NCI-H2171 (cell line): Measurements from ENCODE around the gene HEATR5A.
A peak's percentile ranks its signal among the peaks of the same experiment; 100 is the strongest.
"Not testable (repeated sequence)": the region's sequence is repeated elsewhere in the genome, so short reads cannot be mapped to it uniquely, and the experiment has no call there.

Source experiments
- DNase-seq: peaks from one replicate; lab custom pipeline; 2025; lab: John Stamatoyannopoulos, UW

Gene HEATR5A

DNA sequence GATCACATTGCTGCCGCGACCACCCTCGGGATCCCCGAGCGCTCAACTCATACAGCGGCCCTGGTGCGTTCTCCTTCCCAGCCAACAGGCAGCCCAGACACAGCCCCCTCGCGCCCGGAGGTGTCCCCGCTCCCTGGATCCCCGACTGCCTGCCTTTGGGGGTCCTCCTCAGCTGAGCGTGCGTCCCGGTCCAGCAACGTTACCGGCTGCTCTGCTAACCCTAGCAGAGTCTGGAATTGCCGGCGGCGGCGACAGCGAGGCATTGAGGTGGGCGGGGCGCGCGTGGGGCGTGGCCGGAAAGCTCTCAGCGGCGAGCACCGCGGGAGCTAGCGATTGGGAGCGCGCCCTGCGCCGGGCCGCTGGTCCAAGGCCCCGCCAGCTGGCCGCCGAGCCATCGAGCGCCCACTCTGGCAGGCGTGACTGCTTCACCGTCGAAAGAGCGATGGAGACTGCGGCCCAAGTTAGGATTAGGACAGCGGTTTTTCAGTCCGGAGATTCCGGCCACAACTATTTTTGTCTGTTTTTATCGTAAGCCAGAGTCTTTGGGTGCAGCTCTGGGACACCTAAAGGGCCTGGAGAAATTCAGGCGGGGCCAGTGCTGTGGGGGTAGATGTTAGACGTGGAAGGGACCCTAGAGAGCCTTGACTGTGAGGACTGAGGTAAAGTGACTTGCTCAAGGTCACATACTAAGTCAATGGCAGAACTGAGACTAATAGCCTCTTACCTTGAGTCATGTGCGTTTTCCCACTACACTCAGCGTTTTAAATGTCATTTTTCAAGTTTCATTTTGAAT, at the start of gene HEATR5A:
Gene HEATR5A (minus strand): TSS at position 232 of the 793 bp plus-strand sequence. CDS start 17,575 bp downstream, outside the sequence.
- DNase-seq: peak; percentile 94

DNA sequence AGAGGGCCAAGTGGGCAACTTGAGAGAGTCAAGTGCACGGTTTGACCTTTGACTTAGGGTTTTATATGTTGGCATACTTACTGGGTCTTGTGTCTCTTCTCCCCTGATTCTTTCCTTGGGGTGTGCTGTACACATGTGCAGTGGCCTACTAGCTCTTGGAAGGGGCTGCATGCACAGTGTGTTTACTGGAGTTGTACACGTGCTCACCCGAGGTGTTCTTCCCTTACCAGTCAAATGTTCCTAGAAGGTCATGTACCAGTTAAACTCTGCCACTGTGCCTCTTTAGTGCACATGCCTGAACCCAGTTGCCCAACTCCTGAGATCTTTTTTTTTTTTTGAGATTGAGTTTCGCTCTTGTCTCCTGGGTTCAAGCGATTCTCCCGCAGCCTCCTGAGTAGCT, 46.2 kb upstream of the HEATR5A start:
- DNase-seq: no peak

DNA sequence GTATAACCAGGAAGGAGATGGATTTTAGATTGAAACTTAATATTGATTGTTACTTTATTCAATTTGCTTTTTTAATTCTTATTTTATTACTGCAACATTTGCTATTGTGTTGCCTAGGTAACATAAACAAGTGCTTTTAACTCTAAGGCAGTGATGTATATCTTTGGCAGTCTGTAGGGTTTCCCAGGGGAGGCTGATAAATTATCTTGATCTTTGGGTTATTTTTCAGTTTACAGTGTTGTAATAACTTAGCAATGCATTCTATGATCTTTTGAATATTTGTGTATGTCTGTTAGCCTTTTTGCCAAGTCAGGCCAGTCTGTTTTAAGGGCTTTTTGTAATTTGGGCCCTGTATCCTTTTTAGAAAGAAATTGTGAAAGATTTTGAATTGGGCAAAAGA, 44.8 kb upstream of the HEATR5A start:
- no peak for DNase-seq

DNA sequence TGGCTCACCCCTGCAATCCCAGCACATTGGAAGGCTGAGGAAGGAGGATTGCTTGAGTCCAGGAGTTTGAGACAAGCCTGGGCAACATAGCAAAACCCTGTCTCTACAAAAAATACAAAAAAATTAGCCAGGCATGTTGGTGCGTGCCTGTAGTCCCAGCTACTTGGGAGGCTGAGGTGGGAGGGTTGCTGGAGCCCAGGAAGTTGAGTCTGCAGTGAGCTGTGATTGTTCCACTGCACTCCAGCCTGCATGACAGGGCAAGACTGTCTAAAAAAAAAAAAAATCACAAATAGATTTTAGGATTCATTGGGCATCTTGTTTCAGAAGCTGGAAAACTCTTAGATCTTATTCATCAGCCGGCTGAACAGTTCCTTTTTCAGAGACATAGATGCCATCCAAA, 42.1 kb upstream of the HEATR5A start:
- not testable (repeated sequence) for DNase-seq

DNA sequence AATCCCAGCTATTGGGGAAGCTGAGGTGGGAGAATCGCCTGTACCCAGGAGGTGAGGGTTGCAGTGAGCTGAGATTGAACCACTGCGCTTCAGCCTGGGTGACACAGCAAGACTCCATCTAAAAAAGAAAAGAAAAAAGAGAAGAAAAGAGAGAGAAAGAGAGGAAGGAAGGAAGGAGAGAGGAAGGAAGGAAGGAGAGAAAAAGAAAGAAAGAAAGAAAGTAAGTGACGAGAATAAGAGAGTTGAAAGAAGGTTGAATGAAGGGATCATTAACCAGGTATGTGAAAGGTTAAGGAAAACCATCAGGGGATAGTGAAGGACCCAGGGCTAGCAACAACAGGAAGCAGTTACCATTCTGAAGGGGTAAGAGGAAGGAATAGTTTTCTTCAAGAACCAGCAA, 41.2 kb upstream of the HEATR5A start:
- no peak for DNase-seq

DNA sequence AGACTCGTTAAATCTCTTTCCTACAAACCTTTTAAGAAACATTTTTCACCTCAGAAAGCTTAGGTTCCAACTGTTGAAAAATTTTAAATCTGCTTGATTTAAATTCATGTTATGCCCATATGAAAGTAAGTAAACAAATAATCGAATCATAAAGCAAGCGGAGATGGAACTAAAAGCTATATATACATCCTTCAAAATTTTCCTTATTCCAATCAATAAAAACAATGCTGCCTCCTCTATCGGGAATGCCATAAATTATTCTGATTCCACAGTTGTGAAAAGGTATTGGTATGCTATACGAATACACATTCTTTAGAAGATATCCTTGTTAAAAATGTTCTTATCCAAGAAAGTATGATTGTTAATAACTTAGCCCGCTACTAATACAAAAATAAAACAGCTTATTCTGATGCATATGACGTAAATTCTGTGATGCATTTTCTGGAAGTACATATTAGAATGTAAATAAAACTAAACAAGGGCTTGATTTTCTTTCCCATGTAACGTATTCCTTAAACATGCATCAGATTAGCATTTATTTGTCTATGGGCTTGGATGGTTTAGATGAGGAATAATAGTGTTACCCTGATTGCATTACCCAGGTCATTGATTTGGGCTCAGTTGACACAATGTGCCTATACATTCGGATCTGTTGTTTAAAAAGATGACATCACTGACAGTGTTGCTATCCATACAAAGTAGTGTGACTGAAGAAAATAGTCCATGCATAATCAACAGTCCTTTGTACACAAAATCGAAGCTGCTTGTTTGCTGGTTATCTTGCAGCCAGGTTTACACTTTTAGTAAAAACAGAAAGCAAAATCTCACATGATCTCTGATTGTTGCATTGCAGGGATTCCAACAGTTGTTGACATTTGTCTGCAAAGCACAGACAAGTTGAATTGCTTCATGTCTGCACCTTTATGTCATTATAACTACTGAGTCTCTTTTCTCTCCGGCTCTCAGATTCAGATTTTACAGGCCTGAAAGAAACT, 37.6 kb upstream of the HEATR5A start:
- no peak for DNase-seq

DNA sequence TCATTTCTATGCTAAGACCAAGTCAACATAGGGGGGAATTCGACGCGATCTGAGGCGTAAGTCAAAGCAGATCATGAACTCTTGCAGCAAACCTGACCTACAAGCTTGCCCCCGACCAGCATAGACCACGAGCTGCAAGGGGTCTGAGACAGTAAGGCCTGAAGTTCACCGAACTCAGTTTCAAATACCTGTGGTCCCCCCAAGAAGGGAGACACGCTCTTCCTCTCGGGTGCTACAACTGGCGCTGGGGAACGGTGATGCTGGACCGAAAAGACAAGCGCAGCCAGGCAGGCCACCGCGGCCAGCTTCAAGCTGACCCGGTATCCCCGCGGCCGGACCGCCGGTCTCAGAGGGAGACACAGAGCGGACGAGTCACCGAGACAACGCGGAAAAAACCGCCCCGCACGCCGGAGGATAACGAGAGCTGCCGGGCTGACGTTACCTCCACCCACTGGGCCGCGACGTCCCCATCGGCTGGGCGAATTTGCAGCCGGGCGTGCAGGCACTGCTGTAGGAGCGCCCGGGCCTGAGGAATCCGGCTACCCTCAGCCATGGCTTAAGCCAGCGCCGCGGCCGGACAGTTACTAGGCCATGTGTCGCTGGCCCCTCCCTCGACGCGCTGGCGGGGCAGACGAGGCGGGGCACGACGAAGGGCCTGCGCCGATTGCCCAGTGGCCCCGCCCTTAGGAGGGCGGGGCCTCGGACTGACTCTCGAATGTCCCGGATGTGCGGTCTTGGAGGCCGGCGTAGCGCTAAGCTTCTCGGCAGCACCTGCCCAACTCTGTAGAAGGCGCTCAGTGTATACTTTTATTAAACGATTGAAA, 36.7 kb upstream of the HEATR5A start, which contains the start of gene DTD2:
Gene DTD2 (minus strand): TSS at position 666 of the 824 bp plus-strand sequence. CDS start 113 bp downstream, at position 553.
- peak; percentile 96 for DNase-seq

DNA sequence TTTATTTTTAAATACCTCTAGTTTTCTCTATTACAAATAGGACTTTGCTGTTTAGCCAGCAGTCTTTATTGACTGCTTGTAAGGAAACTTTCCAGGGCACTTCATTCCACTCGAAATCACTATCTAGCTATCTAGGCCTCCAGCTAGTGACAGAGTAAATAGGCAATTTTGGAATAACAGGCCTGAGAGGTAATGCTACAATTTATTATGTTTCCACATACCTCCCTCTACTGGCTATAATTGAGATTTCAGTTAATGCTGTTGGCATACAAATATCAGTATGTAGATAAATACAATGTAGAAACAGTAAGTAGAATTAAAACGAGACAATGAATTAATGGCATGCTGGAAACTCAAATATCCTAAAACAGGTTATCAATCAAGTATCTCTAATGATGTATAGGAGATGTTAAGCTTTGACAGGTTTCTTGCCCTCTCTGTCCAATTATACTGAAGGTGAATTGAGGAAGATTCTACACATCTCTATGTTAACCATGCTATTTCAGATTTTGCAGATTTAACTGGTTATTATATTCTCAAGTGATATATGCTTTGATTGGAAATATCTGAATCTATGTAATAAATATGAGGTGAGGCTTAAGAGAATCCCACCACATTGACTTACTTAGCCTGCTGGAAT, 29.7 kb upstream of the HEATR5A start:
- no peak for DNase-seq

DNA sequence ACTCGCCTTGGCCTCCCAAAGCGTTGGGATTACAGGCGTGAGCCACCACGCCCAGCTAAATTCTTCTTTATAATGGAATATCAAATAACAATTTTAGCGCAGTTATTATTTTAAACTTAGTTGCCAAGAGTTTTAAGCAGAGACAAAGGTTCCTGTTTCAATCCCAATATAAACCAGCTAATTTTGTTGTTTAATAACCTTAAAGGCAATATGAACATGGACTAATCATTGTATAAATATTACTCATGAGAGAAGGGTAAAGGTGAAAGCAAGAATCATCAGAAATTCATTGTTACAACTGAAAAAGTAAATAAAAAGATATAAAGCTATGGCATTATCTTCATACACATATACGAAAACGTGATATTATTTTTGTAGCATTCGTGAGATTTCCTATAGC, 28.8 kb upstream of the HEATR5A start:
- DNase-seq: no peak

DNA sequence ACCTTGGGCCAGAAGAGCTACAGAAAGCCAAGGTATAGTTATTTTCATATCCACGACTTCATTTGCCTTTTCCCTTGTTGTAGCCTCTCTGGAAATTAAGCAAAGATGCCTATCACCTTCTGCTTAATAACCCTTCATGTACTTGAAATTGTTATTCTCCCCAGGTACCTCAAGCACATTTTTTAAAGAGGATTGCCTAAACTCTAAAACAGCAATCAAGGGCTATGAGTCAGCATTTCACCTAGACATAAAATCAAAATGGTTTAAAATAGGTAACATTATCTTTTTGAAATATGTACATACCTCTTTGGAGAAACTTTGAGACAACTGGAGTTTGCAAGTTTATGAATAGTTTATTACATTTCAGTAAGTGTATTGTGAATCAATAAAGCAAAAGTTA, 25.4 kb upstream of the HEATR5A start:
- DNase-seq: no peak

DNA sequence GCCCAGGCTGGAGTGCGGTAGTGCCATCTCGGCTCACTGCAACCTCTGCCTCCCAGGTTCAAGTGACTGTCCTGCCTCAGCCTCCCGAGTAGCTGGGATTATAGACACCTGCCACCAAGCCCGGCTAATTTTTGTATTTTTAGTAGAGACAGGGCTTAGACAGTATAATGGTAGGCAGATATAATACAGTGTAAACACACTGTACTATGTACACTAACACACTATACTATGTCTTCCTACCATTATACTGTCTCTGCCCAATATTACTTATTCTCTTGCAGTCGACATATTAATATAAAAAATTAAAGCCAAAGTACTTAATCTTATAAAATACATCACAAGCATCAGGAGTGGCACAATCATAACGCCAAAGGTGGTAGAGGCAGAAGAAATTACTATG, 21.9 kb upstream of the HEATR5A start:
- no peak for DNase-seq

DNA sequence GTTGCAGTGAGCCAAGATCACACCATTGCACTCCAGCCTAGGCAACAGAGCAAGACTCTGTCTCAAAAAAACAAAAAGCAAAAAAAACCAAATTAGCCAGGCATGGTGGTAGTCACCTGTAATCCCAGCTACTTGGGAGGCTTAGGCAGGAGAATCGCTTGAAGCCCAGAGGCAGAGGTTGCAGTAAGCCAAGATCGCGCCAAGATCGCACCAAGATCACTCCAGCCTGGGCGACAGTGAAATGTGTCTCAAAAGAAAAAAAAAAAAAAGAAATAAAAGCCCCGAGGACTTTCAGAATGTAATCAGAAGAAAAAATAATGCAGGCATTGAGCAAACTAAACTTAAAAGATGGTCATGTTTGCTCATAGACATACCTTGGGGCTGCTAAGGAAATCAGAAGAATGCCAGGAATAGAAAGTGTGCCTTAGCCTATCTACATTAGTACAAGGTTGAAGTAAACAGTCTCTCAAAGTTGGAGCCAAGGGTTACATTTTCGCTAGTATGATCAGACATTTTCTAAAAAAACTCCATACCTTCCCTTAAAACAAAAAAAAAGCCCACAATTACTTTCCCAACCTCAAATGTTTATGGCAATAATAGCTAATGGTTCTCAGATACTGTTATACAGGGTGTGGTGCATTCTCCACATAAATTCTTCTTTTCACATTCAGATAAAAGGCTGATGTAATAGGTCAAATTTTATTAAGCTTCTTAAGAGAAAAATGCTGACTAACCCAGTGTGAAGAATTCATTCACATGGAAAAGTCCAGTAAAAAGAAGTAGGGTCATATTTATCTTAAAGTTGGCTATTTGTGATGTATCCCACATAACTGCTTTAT, 21.1 kb upstream of the HEATR5A start:
- no peak for DNase-seq

DNA sequence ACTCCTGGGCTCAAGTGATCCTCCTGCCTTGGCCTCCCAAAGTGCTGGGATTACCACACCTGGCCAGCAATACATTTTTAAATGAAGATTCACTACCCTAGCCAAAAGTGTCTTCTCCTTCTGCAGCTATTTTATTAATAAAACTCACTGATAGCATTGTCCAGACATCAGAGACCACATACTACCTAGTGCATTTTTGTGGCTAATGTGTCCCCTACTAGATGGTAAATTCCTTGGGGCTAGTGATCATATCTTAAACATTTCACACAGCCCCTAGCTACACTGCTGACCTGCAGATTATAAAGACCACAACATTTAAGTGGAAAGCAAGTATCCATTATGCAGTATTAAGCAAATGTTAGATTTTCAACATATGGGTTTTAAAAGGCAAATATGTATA, 19.9 kb upstream of the HEATR5A start:
- no peak for DNase-seq

DNA sequence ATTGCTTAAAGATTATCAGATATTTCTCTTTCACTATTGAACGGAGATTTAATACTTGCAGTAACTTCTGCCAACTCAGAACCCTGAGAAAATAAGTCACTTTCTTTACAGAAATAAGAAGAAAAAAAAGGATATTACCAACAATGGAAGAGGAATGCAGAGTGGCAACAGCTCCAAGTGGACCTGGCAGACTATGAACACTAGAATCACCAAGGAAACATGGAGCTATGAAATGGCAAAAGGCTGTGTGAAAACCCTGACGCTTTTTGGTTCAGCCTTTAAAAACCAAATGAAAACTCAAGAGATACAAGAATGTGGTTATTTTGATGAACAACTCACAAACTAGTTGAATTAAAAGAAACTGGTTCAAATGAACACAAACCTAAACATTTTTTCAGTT, 19.2 kb upstream of the HEATR5A start:
- no peak for DNase-seq

DNA sequence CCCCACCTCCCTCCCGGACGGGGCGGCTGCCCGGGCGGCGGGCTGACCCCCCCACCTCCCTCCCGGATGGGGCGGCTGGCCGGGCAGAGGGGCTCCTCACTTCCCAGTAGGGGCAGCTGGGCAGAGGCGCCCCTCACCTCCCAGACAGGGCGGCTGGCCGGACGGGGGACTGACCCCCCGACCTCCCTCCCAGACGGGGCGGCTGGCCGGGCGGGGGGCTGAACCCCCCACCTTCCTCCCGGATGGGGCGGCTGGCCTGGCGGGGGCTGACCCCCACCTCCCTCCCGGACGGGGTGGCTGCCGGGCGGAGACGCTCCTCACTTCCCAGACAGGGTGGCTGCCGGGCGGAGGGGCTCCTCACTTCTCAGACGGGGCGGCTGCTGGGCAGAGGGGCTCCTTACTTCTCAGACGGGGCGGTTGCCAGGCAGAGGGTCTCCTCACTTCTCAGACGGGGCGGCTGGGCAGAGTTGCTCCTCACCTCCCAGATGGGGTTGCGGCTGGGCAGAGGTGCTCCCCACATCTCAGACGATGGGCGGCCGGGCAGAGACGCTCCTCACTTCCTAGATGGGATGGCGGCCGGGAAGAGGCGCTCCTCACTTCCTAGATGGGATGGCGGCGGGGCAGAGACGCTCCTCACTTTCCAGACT, 16.8 kb upstream of the HEATR5A start:
- DNase-seq: not testable (repeated sequence)

DNA sequence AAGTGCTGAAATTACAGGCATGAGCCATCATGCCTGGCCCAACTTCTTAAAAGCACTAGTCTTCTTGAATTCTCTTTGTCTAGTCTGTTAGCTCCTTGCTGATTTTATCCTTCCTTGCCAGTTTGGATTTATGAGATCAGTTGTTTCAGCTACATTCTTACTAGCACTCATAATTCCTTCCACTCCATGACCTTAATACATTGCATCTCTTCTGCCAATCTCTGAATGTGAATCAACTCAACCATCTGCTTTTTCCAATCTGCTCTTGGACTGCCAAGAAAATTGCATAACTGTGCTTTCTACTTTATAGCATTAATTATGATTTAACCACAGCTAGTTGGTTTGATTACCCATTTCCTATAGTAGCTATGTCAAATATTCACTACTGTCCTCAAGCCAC, 14.9 kb upstream of the HEATR5A start:
- no peak for DNase-seq

DNA sequence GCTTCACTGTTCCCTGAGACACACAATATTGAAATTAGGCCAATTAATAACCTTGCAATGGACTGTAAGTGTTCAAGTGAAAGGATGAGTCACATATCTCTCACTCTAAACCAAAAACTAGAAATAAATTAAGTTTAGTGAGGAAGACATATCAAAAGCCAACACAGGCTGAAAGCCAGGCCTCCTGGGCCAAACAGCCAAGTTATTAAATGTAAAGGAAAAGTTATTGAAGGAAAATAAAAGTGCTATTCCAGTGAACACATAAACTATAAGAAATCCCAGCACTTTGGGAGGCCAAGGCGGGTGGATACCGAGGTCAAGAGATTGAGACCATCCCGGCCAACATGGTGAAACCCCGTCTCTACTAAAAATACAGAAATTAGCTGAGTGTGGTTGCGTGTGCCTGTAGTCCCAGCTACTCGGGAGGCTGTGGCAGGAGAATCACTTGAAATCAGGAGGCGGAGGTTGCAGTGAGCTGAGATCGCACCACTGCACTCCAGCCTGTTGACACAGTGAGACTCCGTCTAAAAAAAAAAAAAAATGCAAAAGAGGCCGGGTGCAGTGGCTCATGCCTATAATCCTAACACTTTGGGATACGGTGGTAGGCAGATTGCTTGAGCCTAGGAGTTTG, 10.4 kb upstream of the HEATR5A start:
- DNase-seq: no peak

DNA sequence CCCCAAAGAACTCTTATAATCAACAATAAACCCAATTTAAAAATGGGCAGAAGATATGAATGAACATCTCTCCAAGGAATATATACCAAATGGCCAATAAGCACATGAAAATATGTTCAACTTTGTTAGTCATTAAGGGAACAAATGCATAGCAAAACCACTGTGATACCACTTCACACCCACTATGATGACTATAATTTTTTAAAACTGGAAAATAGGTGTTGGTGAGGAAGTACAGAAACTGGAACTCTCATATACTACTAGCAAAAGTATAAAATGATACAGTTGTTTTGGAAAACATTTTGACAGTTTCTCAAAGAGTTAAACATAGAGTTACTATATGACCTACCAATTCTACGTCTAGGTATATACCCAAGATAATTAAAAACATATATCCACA, 9.4 kb upstream of the HEATR5A start:
- DNase-seq: no peak

DNA sequence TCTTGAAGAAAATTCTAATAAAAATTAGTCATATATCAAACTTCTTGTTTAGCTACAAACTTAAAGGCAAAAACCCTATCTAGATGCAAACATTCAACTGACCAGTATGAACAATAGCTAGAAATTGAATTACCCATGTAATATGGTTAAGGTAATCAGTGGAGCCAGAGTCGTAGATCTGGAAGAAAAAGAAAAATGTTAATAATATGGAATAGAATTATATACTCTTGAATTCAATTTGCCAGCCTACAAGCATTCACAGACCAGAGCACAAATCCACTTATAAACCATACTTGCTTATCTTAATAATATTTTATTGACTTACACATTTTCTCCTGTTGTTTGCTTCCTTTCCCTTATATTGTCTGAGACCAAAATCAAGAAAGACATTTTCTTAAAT, 7.7 kb upstream of the HEATR5A start:
- no peak for DNase-seq

DNA sequence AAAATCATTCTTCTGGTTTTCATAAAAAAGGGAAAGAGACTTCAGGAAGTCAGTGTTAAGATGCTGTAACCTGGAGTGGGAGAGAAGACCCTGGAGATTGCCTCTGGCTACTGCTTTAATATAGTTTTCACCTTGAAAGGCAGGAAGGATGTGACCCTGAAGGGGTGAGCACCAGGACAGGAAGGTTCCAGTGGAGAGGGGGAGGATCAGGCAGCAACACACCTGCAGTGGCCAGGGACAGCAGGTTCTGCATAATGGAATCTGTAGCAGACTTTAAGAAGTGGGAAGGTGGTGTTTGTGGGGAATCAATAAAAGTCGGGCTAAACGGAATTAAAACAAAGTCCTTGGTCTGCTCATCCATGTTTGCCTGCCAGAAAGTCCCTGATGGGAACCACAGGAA, 6.3 kb upstream of the HEATR5A start:
- DNase-seq: no peak
